HG02981 (cell line): ENCODE measurements around the gene CRX.
"Not testable (repeated sequence)": the region's sequence is repeated elsewhere in the genome, so short reads cannot be mapped to it uniquely, and the experiment has no call there.

Experiments used
- ATAC-seq: cut with Tn5 transposase; IDR thresholded peaks from one replicate; pipeline ENCODE4 v1.9.1; 2021; ENCODE audit warnings: mild to moderate bottlenecking, moderate library complexity; ENCODE audit not compliant: unreplicated experiment

Gene CRX

DNA sequence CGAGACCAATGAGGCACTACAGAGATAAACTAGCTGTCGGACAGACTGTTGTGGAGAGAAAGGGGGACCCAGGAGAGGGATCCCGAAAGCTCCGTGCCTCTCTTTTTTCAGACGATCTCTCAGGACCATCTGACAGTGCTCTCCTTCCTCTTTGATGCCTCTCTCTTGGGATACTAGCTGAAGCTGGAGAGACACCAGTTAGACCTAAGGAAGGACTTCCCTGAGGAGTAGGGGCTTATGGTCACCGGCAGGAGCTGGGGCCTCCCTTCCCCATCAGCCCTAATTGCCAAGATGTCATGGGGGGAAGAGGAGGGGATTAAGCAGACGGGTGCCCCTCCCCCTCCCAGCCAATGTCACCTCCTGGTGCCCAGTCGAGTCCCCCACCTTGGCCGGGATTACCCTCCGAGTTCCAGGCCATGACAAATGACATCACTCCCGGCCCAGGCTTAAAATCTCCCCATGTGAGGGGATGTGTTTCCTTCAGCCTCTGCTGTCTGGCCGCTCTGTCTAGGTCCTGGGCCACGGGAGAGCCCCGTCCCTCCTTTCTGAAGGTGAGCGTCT, at the start of gene CRX:
CRX (plus strand) TSS at position 478 of the 561 bp plus-strand sequence. CDS start 12,507 bp downstream, outside the sequence.
- no peak for ATAC-seq

- no peak for ATAC-seq
Measured at GRCh38 chr19:47776568-47776967, 45.2 kb upstream of the CRX start.

DNA sequence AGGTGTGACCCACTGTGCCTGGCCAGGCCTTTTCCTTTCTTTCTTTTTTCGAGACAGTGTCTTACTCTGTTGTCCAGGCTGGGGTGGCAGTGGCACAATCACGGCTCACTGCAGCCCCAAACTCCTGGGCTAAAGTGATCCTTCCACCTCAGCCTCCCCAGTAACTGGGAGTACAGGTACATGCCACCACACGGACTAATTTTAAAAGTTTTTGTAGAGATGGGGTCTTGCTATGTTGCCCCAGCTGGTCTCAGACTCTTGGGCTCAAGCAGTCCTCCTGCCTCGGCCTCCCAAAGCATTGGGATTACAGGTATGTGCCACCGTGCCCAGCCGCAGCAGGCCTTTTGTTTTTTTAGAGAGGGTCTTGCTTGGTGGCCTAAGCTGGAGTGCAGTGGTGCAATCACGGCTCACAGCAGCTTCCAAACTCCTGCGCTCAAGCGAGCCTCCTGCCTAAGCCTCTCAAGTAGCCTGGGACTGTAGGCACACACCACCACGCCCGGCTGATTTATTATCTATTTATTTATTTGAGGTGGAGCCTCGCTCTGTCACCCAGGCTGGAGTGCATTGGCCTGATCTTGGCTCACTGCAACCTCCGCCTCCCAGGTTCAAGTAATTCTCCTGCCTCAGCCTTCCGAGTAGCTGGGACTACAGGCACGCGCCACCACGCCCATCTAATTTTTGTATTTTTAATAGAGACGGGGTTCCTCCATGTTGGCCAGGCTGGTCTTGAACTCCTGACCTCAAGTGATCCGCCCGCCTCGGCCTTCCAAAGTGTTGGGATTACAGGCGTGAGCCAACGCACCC, 44.3 kb upstream of the CRX start:
- not testable (repeated sequence) for ATAC-seq

- peak; percentile 72 for ATAC-seq
Measured at GRCh38 chr19:47778049-47778953, 43.4 kb upstream of the CRX start, which contains the start of gene SELENOW. Gene SELENOW, plus strand, starts transcription at chr19:47778703. Its CDS starts 83 bp downstream, at chr19:47778786.

- ATAC-seq: no peak
Measured at GRCh38 chr19:47778954-47779351, 42.8 kb upstream of the CRX start.

- ATAC-seq: no peak
Measured at GRCh38 chr19:47779524-47780214, 42.1 kb upstream of the CRX start.

DNA sequence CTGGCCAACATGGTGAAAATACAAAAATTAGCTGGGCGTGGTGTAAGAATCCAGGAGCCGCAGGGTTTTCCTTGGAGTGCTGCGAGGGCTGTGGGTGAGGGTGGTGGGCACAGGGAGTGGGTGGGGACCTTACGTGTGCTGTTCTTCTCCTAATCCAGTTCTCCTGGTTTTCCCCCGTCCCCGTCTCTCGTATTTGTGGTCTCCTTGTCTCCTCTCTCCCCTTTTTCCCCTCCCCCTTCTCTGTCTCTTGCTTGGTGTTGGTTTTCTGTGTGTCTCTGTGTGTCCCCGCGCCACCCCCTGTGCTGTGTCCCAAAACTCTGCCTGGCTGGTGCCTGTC, 41.6 kb upstream of the CRX start:
- no peak for ATAC-seq

DNA sequence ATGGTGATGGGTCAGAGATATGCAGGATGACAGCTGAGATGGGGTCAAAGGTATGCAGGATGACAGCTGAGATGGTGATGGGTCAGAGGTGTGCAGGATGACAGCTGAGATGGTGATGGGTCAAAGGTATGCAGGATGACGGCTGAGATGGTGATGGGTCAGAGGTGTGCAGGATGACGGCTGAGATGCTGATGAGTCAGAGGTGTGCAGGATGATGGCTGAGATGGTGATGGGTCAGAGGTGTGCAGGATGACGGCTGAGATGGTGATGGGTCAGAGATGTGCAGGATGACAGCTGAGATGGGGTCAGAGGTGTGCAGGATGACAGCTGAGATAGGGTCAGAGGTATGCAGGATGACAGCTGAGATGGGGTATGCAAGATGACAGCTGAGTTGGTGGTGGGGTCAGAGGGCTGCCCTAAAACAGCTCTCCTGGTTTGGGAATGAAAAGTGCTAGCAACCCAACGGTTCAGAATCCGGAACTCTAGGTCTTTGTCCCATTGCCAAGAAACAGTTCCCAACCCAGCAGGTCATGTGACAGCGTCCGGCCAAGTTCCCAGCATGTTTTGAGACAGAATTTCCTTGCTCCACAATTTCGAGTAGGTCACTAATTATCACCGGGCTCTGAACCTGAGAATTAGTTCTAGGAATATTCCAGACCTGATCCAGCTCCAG, 40.0 kb upstream of the CRX start:
- no peak for ATAC-seq

GRCh38 chr19:47786566-47786965, 35.2 kb upstream of the CRX start:
- no peak for ATAC-seq

- not testable (repeated sequence) for ATAC-seq
Measured at GRCh38 chr19:47787307-47787706, 34.4 kb upstream of the CRX start.

DNA sequence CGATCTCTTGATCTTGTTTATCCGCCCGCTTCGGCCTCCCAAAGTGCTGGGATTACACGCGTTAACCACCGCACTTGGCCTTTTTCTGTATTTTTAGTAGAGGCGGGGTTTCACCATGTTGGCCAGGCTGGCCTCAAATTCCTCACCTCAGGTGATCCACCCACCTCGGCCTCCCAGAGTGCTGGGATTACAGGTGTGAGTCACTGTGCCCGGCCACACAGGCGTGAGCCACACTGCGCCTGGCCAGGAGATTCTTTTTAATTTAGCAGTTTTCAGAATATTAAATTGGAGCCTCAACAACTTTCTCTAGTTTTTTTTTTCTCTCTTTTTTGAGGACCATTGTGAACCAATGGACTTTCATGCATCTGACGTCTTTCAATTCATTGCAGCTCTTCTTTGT, 31.9 kb upstream of the CRX start:
- ATAC-seq: not testable (repeated sequence)

DNA sequence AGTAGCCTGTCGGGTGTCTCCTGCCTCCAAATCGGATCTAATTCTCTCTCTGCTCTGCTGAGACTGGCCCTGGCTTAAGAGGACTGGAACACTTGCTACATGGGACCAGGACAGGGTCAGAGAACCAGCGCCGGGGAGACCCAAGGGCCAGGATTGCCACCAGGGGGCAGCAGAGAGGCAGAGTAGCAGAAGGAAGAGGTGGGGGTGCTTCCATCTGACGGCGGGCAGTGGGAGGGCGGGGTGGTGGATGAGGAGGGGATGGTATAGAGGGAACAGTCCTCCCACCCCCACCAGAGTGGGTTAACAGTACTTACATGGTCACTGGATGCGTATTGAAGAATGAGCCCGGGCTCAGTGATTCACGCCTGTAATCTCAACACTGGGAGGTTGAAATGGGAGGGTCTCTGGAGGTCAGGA, 31.3 kb upstream of the CRX start:
- ATAC-seq: no peak

GRCh38 chr19:47792616-47793015, 29.1 kb upstream of the CRX start:
- no peak for ATAC-seq

GRCh38 chr19:47794526-47794925, 27.2 kb upstream of the CRX start:
- no peak for ATAC-seq

GRCh38 chr19:47796785-47797184, 25.0 kb upstream of the CRX start:
- ATAC-seq: no peak

GRCh38 chr19:47797996-47798903, 23.5 kb upstream of the CRX start:
- ATAC-seq: no peak

- ATAC-seq: no peak
Measured at GRCh38 chr19:47798904-47799266, 22.9 kb upstream of the CRX start.

- ATAC-seq: no peak
Measured at GRCh38 chr19:47801270-47801669, 20.5 kb upstream of the CRX start.

DNA sequence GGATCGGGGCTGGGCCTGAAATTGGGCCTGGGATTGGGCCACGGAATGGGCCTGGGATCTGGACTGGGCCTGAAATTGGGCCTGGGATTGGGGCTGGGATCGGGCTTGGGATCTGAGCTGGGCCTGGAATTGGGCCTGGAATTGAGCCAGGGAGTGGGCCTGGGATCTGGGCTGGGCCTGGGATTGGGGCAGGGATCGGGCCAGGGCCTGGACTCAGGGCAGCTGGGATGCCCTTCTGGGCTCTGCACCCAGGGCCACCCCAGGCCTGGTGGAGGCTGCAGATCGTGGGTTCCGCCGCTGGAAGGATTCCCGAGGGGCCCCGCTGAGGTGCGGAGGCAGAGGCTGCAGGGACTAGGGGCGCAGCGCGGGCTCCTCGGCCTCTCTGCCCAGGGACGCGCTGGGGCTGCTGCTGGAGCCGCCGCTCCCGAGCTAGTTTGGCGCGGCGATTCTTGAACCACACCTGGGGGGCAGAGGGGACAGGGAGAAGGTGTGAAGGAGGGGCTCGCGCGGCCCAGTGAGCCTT, 19.2 kb upstream of the CRX start:
- no peak for ATAC-seq
